Testis (tissue), 2 donors: ENCODE data around the gene MAN1B1.

ENCODE experiments used
- CTCF ChIP-seq, 3 experiments: fragments of 450-650 bp in 2 of 3; fragments of 200-600 bp in 1 of 3; sonication (generic) in 1 of 3; IDR thresholded peaks; one replicate each; pipeline ENCODE4 v1.5.1; 2016 to 2019; ENCODE audit warnings: antibody characterized with exemption in 3 of 3, mild to moderate bottlenecking in 2 of 3, moderate library complexity in 1 of 3
- POLR2A ChIP-seq: fragments of 450-650 bp; IDR thresholded peaks from one replicate; pipeline ENCODE4 v1.6.1; 2017; ENCODE audit warnings: antibody characterized with exemption, mild to moderate bottlenecking, moderate library complexity

- TF ChIP-seq CTCF (IDR thresholded peaks at IDR 0.05) (no peak), POLR2A (no peak)
These were observed 10.2 kb upstream of the MAN1B1 start for GRCh38 chr9:137076636-137077009.
